H1 (cell line): ENCODE results near the gene TXNDC2.
"Not testable (repeated sequence)": the region's sequence is repeated elsewhere in the genome, so short reads cannot be mapped to it uniquely, and the experiment has no call there.

ENCODE experiments used
- POLR2AphosphoS5 ChIP-seq: IDR thresholded peaks from 2 replicates; pipeline ENCODE4 v1.6.1; 2011; ENCODE audit warnings: low read depth, low read length
- TF ChIP-seq, protein P1 (sequence below), 3 experiments: IDR thresholded peaks; 1 replicate in 2 of 3; 2 replicates in 1 of 3; pipeline versions ENCODE4 v1.5.1 to v1.6.1; 2011; ENCODE audit warnings: low read length in 3 of 3, mild to moderate bottlenecking in 3 of 3, inconsistent platforms in 2 of 3, low read depth in 1 of 3, moderate library complexity in 1 of 3; ENCODE audit not compliant: insufficient read depth in 1 of 3; ENCODE audit errors: control extremely low read depth in 1 of 3

DNA sequence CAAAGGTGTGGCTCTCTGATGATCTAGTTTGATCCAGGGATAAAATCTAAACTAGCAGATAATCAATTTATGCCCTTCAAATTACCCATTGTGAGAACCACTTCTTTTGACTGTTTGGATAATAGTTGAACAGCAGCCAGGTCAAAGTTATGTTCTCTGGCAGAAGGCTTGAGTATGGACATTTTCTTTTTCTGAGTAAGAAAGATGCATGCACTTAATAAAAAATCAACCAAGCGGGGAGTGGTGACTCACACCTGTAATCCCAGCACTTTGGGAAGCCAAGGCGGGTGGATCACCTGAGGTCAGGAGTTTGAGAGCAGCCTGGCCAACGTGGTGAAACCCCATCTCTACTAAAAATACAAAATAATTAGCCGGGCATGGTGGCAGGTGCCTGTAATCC, 5.7 kb downstream of the TXNDC2 start:
- TF ChIP-seq, protein P1, sequence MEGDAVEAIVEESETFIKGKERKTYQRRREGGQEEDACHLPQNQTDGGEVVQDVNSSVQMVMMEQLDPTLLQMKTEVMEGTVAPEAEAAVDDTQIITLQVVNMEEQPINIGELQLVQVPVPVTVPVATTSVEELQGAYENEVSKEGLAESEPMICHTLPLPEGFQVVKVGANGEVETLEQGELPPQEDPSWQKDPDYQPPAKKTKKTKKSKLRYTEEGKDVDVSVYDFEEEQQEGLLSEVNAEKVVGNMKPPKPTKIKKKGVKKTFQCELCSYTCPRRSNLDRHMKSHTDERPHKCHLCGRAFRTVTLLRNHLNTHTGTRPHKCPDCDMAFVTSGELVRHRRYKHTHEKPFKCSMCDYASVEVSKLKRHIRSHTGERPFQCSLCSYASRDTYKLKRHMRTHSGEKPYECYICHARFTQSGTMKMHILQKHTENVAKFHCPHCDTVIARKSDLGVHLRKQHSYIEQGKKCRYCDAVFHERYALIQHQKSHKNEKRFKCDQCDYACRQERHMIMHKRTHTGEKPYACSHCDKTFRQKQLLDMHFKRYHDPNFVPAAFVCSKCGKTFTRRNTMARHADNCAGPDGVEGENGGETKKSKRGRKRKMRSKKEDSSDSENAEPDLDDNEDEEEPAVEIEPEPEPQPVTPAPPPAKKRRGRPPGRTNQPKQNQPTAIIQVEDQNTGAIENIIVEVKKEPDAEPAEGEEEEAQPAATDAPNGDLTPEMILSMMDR (IDR thresholded peaks at IDR 0.05; ENCODE audit: control extremely low read depth in 1 of 3, insufficient read depth in 1 of 3, low read depth in 1 of 3, low read length in 3 of 3), result not testable (repeated sequence)
- not testable (repeated sequence) for TF ChIP-seq POLR2AphosphoS5
